HEK293 (cell line): ENCODE results near the gene SH3BP5L.
A peak's percentile ranks its signal among the peaks of the same experiment; 100 is the strongest.

Source experiments
- CTCF ChIP-seq: fragments of 450-650 bp; formaldehyde crosslinking; IDR thresholded peaks from 2 replicates; pipeline ENCODE4 v1.5.1; 2016; ENCODE audit warnings: missing biosample characterization, missing genetic modification characterization
- KLF16 ChIP-seq: fragments of 450-650 bp; formaldehyde crosslinking; IDR thresholded peaks from 2 replicates; pipeline ENCODE4 v1.5.1; 2017; ENCODE audit warnings: missing biosample characterization, missing genetic modification characterization
- REPIN1 ChIP-seq: fragments of 450-650 bp; formaldehyde crosslinking; IDR thresholded peaks from 2 replicates; pipeline ENCODE4 v1.5.1; 2017; ENCODE audit warnings: missing biosample characterization, missing genetic modification characterization, low read depth
- REST ChIP-seq: fragments of 450-650 bp; formaldehyde crosslinking; IDR thresholded peaks from 2 replicates; pipeline ENCODE4 v1.5.1; 2016; ENCODE audit warnings: missing biosample characterization, missing genetic modification characterization
- YY1 ChIP-seq: fragments of 450-650 bp; formaldehyde crosslinking; IDR thresholded peaks from 2 replicates; pipeline ENCODE4 v1.5.1; 2018; ENCODE audit warnings: missing biosample characterization, missing genetic modification characterization
- ZNF184 ChIP-seq: fragments of 450-650 bp; IDR thresholded peaks from 2 replicates; pipeline ENCODE4 v1.5.1; 2018; ENCODE audit warnings: missing biosample characterization, mild to moderate bottlenecking, missing genetic modification characterization
- ZNF518A ChIP-seq: fragments of 450-650 bp; formaldehyde crosslinking; conservative IDR thresholded peaks from 2 replicates; pipeline ENCODE4 v1.5.1; 2016; ENCODE audit warnings: low read depth, missing biosample characterization, missing genetic modification characterization
- ZXDB ChIP-seq: fragments of 450-650 bp; formaldehyde crosslinking; IDR thresholded peaks from 2 replicates; pipeline ENCODE4 v1.5.1; 2016; ENCODE audit warnings: missing biosample characterization, missing genetic modification characterization

- no peak for TF ChIP-seq CTCF (tag by site-specific recombination)
- TF ChIP-seq YY1 (tag by site-specific recombination): peak; percentile 94
- no peak for TF ChIP-seq KLF16 (tag by site-specific recombination)
- no peak for TF ChIP-seq ZNF518A (tag by site-specific recombination)
- no peak for TF ChIP-seq REPIN1
- TF ChIP-seq ZNF184 (tag by site-specific recombination): no peak
- 0 out of 2 replicates have a peak, but pooled peaks have one; percentile 35 for TF ChIP-seq ZXDB (tag by site-specific recombination)
- no peak for TF ChIP-seq REST (tag by site-specific recombination)
Observed at GRCh38 chr1:248825909-248826760, at the start of gene SH3BP5L.
